Mucosa of rectum (tissue), 2 donors: ENCODE measurements around the gene CCNL2.
A peak's percentile ranks its signal among the peaks of the same experiment; 100 is the strongest.

ENCODE experiments used
- H3K27ac ChIP-seq, 2 donors: one replicate each; pipeline ENCODE4 v1.7.0; 2013; ENCODE audit warnings: inconsistent platforms in 2 of 2, low read depth in 2 of 2, low read length in 2 of 2
- H3K27me3 ChIP-seq, 2 donors: one replicate each; pipeline ENCODE4 v1.7.0; 2013; ENCODE audit warnings: low read length in 2 of 2; ENCODE audit not compliant: control insufficient read depth in 2 of 2, insufficient read depth in 2 of 2
- H3K36me3 ChIP-seq, 2 donors: one replicate each; pipeline ENCODE4 v1.7.0; 2013; ENCODE audit warnings: low read length in 2 of 2; ENCODE audit not compliant: control insufficient read depth in 2 of 2, insufficient read depth in 2 of 2
- H3K4me1 ChIP-seq, 2 donors: one replicate each; pipeline ENCODE4 v1.7.0; 2013; ENCODE audit warnings: low read length in 2 of 2, mild to moderate bottlenecking in 1 of 2; ENCODE audit not compliant: control insufficient read depth in 2 of 2, insufficient read depth in 2 of 2
- H3K4me3 ChIP-seq, 2 donors: one replicate each; pipeline ENCODE4 v1.7.0; 2013; ENCODE audit warnings: low read length in 2 of 2
- H3K9ac ChIP-seq, 2 donors: one replicate each; pipeline ENCODE4 v1.7.0; 2013; ENCODE audit warnings: low read length in 2 of 2, low read depth in 1 of 2, mild to moderate bottlenecking in 1 of 2
- H3K9me3 ChIP-seq, 2 donors: one replicate each; pipeline ENCODE4 v1.7.0; 2013; ENCODE audit warnings: low read length in 2 of 2; ENCODE audit not compliant: control insufficient read depth in 2 of 2
- donor health status: healthy.
- donor health status: Normal muscosa, but diverticular disease.

The CCNL2 gene

DNA sequence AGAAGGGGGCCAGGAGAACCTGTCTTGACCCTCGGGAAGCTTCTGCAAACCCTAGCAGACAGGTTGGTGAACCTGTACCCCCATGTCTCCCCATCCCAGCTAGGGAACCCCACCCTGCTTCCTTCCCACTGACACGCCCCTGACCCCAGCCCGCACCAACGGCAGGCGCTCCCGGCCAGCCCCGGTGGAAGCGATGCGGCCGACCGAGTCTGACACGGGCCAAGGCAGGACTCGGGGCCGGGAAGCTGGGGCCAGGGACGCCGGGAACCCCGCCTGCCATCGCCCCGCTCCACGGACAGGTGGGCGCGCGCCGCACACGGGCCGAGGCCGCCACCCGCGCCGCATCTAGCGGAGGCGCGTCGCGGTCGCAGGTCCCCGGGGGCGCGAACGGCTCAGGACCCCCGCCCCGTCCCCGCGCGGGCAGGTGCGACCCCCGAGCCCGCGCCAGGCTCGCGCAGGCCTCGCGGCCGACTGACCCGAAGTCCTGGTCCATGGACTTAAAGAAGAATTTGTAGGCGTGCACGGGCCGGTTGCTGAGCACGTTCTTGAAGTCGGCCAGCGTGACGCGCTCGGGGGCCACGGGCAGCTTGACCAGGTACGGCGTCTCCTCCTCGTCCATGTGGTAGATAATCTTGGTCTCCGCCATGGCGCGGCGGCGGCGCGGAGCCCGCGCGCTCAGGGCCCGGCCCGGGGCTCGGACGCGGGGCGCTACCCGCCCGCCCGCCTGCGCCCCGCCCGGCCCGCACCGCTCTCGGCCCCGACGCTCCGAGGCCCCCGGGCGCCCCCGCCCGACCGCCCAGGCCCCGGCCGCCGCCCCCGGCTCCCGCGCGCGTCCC is 50.5 kb downstream of the CCNL2 start:
- H3K4me3 ChIP-seq, result peak overlapping the region; percentile 63 to 82
- peak overlapping the region; percentile 88 to 92 for H3K27ac ChIP-seq
- peaks cover 0 to 2% of the 10 kb centered on the region in 2 donors for H3K36me3 ChIP-seq
- no peaks in the 10 kb centered on the region for H3K9me3 ChIP-seq
- peaks cover 4 to 5% of the 10 kb centered on the region in 2 donors for H3K27me3 ChIP-seq
- peaks cover 28 to 42% of the 10 kb centered on the region in 2 donors for H3K4me1 ChIP-seq
- H3K9ac ChIP-seq, result peak overlapping the region; percentile 83 to 84

DNA sequence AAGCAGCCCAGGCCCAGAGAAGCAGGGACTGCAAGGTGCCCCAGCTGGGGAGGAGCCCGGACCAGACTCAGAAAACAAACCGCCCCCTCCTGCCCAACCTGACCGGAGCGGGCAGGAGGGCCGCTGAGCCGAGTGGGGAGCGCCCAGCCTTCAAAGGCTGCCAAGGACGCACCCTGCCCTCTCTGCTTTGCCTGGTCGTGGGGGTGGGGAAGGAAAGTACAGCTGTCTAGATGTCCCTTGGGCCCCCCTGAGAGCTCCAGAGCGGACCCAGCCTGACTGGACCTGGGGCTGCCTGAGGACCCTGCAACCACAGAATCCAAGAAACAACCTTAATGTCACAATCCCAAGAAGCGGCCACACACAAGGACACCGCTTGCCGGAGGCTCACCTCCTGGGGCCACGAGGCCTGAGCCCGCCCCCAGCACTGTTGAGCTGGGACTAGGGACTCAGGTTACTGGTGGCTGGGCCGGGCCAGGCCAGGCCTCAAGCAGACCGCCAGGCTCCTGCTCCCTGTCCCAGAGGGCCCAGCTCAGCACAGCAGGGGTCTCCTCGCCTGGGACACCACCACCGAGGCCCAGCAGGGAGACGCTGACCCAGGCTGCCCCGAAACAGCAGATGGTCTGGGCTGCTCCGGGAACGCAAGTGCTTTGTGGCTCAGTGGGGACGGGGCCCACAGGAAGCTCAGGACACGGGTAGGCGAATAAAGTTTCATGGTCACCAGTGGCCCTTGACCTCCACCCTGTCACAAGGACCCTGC is 51.3 kb downstream of the CCNL2 start:
- Histone ChIP-seq H3K27me3 (peaks cover 0 to 3% of the 10 kb centered on the region in 2 donors), H3K4me1 (peaks cover 28 to 42% of the 10 kb centered on the region in 2 donors)

DNA sequence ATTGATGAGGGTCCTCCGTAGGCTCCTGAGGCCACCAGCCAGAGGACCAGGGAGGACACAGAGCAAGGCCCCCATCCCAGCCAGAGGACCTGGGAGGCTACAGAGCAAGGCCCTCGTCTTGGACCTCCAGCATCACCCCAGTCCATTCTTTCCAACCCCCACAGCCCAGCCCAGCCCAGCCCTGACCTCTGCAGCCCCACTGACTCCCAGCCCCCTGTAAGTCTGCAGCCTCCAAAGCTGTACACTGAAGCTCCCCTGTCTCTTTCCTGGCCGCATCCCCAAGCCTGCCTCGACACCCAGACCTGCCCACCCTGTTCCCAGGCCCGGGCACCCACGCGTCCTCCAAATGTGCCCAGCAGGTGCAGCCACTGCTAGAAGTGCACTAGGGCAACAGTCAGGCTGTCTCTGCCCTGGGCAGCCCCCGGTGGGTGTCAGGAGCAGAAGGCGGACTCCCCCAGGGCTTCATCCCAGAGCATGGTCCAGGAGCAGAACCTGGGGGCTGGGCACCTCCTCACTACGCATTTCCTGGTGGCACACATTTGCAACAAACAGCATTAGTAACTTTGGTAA is 52.0 kb downstream of the CCNL2 start:
- Histone ChIP-seq H3K27me3 (no peaks in the 10 kb centered on the region), H3K4me3 (peak overlapping the region; percentile 63 to 82), H3K9ac (peak overlapping the region; percentile 14 to 84), H3K9me3 (no peaks in the 10 kb centered on the region), H3K4me1 (peaks cover 28 to 42% of the 10 kb centered on the region in 2 donors), H3K27ac (peak overlapping the region; percentile 88 to 92), H3K36me3 (no peaks in the 10 kb centered on the region)

More for the DNA sequence above, 51.3 kb downstream of the CCNL2 start:
- Histone ChIP-seq H3K9ac (peak overlapping the region; percentile 83 to 84), H3K9me3 (no peaks in the 10 kb centered on the region), H3K4me3 (peak overlapping the region; percentile 63 to 82), H3K36me3 (no peaks in the 10 kb centered on the region), H3K27ac (peak overlapping the region; percentile 88 to 92)

GRCh38 chr1:1346501-1346890 is 52.6 kb downstream of the CCNL2 start:
- Histone ChIP-seq H3K4me1 (peaks cover 28 to 42% of the 10 kb centered on the region in 2 donors), H3K27ac (no peak overlapping the region), H3K4me3 (no peak overlapping the region), H3K27me3 (no peaks in the 10 kb centered on the region), H3K9me3 (no peaks in the 10 kb centered on the region), H3K9ac (no peak overlapping the region), H3K36me3 (peaks cover under 1 to 2% of the 10 kb centered on the region in 2 donors)

DNA sequence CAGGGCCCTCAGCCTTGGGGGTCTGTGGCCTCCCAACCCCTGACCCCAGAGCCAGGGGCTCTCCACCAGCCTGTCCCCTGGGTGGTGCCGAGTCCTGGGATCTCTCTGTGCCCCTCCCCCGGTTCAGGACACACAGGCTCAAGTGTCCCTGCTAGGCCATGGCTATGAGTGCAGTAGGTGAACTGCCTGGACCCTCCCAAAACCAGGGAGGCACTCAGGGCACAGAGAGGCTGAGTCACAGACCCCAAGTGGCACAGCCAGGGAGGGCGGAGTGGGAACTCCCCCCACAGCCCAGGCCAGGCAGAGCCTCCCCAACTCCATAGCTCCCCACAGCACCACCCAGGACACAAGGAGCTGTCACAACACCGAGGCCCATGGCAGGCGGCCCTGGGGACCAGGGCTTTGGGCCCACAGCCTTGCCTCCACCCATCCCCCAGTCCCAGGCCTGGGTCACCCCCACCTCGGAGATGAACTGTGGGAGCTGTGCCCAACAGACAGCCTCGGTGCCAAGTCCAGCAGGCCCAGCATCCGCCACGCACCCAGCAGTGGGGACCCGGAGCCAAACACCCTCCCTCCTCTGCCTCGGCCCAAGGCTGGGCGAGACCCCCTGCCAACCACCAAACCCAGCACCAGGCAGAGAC is 53.2 kb downstream of the CCNL2 start:
- H3K9ac ChIP-seq, result peak overlapping the region in 1 of 2 donors; percentile 35
- peaks cover 28 to 42% of the 10 kb centered on the region in 2 donors for H3K4me1 ChIP-seq
- no peak overlapping the region for H3K4me3 ChIP-seq
- no peak overlapping the region for H3K27ac ChIP-seq
- H3K9me3 ChIP-seq, result no peaks in the 10 kb centered on the region
- H3K36me3 ChIP-seq, result peaks cover 6 to 7% of the 10 kb centered on the region in 2 donors
- H3K27me3 ChIP-seq, result no peaks in the 10 kb centered on the region

DNA sequence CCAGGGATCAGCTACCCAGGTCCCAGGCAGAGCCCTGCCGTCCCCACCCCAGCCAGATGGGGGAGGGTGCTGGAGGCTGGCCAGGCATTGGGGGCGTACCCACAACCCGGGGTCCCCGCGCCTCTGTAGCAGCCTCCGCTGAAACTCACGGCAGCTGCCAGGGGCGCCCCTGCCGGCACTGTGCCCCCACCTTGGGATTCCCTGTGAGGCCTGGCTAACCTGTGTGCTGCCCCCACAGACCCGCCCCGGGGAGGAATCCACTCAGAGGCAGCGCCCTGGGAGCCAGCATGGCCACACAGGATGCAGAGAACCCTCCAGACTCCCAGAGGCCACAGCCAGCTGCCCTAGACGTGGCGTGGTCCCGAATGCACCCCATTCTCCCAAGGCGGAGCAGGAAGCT is 53.8 kb downstream of the CCNL2 start:
- no peak overlapping the region for H3K9ac ChIP-seq
- H3K4me1 ChIP-seq, result peaks cover 28 to 42% of the 10 kb centered on the region in 2 donors
- no peaks in the 10 kb centered on the region for H3K9me3 ChIP-seq
- peak overlapping the region in 1 of 2 donors; percentile 16 for H3K27ac ChIP-seq
- peaks cover 11 to 13% of the 10 kb centered on the region in 2 donors for H3K36me3 ChIP-seq
- no peak overlapping the region for H3K4me3 ChIP-seq
- no peaks in the 10 kb centered on the region for H3K27me3 ChIP-seq

DNA sequence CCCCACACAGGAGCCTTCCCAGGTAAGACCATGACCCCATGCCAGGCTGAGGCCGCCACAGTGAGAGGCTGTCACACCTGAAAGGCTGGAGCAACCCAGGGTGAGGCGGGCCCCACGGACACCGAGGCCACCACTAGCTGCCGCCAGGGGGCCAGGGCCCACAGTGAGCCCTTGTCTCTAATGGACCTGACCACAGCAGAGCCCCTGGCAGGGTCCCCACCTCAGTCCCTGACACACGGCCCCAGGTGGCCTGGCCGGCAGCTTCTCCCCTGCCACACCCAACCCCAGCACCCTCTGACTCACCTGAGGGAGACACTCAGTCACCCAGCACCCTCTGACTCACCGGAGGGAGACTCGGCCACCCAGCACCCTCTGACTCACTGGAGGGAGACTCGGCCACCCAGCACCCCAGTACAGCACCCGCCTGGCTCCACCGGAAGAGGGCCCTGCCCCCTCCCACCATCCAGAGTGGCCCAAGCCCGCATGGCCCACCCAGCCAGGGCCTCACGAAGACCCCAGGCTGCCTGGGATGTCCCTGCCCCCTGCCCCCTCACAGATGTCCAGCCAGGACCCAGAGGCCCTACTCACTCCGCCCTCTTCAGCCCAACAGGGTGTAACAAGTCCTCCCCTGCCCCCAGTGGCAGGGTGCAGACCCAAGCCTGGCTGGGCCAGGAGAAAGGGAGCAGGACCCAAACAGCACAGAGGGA is 54.3 kb downstream of the CCNL2 start:
- peaks cover 28 to 42% of the 10 kb centered on the region in 2 donors for H3K4me1 ChIP-seq
- no peaks in the 10 kb centered on the region for H3K27me3 ChIP-seq
- H3K27ac ChIP-seq, result peak overlapping the region; percentile 16 to 41
- no peak overlapping the region for H3K4me3 ChIP-seq
- H3K36me3 ChIP-seq, result peaks cover 11 to 13% of the 10 kb centered on the region in 2 donors
- H3K9ac ChIP-seq, result no peak overlapping the region
- no peaks in the 10 kb centered on the region for H3K9me3 ChIP-seq

DNA sequence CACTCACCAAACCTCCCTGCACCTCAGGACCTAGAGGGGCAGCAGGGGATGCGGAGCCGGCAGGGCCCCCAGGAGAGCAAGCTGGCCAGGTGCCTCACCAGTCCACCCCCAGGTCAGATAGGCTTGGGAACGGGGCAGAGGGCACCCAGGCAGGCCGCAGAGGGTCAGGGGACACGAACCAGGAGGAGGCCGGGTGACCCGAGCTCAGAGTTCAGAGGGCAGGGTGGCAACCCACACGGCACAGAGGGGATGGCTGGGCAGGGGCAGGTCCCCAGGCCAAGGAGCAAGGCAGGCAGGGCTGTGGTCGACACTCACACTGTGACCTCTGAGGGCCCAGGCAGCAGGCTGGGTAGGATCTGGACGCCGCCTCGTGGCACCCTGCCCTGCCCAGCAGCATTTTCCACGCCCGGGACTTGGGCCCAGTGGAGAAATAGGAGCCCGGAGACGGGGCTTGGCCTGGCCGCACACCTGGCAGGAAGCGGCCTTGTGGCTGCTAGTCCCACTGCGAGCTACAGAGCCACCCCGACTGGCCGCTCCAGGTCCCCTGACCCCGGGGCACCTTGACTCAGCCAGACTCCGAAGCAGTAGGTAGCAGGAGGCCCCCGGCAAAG is 55.2 kb downstream of the CCNL2 start:
- Histone ChIP-seq H3K36me3 (peaks cover 12 to 15% of the 10 kb centered on the region in 2 donors), H3K9ac (no peak overlapping the region), H3K4me3 (no peak overlapping the region), H3K27me3 (no peaks in the 10 kb centered on the region), H3K9me3 (no peaks in the 10 kb centered on the region), H3K4me1 (peaks cover 28 to 42% of the 10 kb centered on the region in 2 donors), H3K27ac (peak overlapping the region in 1 of 2 donors; percentile 41)

GRCh38 chr1:1342584-1343115 is 56.5 kb downstream of the CCNL2 start:
- H3K4me3 ChIP-seq, result no peak overlapping the region
- H3K4me1 ChIP-seq, result peaks cover 20 to 35% of the 10 kb centered on the region in 2 donors
- H3K9ac ChIP-seq, result no peak overlapping the region
- peaks cover 16 to 21% of the 10 kb centered on the region in 2 donors for H3K36me3 ChIP-seq
- no peaks in the 10 kb centered on the region for H3K9me3 ChIP-seq
- H3K27ac ChIP-seq, result no peak overlapping the region
- no peaks in the 10 kb centered on the region for H3K27me3 ChIP-seq
